ENCODE results near the gene MYADM.

DNA sequence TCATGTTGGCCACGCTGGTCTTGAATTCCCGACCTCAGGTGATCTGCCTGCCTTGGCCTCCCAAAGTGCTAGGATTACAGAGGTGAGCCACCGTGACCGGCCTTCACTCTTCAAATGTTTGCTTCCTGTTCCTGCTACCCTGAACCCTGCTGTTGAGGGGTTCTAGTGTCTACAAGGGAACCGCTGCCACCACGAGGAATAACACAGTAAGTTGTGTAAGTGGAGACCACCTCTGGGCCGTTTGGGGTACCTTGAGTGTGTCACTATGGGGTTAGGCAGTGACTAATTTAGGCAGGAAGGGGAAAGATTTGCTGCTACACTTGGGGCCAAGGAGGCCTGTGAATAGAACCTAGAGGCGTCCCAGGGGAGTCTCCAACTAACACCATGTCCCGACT, 2.2 kb upstream of the MYADM start:
- TF ChIP-seq, protein P1, sequence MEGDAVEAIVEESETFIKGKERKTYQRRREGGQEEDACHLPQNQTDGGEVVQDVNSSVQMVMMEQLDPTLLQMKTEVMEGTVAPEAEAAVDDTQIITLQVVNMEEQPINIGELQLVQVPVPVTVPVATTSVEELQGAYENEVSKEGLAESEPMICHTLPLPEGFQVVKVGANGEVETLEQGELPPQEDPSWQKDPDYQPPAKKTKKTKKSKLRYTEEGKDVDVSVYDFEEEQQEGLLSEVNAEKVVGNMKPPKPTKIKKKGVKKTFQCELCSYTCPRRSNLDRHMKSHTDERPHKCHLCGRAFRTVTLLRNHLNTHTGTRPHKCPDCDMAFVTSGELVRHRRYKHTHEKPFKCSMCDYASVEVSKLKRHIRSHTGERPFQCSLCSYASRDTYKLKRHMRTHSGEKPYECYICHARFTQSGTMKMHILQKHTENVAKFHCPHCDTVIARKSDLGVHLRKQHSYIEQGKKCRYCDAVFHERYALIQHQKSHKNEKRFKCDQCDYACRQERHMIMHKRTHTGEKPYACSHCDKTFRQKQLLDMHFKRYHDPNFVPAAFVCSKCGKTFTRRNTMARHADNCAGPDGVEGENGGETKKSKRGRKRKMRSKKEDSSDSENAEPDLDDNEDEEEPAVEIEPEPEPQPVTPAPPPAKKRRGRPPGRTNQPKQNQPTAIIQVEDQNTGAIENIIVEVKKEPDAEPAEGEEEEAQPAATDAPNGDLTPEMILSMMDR (IDR thresholded peaks at IDR 0.05; ENCODE audit: low read depth, low read length, missing input control): no peak
- no peak for TF ChIP-seq JUND (IDR thresholded peaks at IDR 0.05)
- TF ChIP-seq, protein P2, sequence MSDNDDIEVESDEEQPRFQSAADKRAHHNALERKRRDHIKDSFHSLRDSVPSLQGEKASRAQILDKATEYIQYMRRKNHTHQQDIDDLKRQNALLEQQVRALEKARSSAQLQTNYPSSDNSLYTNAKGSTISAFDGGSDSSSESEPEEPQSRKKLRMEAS (IDR thresholded peaks at IDR 0.05): no peak
- TF ChIP-seq, protein P3, sequence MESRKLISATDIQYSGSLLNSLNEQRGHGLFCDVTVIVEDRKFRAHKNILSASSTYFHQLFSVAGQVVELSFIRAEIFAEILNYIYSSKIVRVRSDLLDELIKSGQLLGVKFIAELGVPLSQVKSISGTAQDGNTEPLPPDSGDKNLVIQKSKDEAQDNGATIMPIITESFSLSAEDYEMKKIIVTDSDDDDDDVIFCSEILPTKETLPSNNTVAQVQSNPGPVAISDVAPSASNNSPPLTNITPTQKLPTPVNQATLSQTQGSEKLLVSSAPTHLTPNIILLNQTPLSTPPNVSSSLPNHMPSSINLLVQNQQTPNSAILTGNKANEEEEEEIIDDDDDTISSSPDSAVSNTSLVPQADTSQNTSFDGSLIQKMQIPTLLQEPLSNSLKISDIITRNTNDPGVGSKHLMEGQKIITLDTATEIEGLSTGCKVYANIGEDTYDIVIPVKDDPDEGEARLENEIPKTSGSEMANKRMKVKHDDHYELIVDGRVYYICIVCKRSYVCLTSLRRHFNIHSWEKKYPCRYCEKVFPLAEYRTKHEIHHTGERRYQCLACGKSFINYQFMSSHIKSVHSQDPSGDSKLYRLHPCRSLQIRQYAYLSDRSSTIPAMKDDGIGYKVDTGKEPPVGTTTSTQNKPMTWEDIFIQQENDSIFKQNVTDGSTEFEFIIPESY (IDR thresholded peaks at IDR 0.05): no peak
